ENCODE results near the gene CHCT1. TPM values are rescaled to one million over a fixed set of nuclear protein-coding genes. Genes with fewer than 3 reads are reported as not detected.

CHCT1 gene
- polyA plus RNA-seq, 1 of the 3 experiments (the other 2 are of a cell fraction), result not detected

DNA sequence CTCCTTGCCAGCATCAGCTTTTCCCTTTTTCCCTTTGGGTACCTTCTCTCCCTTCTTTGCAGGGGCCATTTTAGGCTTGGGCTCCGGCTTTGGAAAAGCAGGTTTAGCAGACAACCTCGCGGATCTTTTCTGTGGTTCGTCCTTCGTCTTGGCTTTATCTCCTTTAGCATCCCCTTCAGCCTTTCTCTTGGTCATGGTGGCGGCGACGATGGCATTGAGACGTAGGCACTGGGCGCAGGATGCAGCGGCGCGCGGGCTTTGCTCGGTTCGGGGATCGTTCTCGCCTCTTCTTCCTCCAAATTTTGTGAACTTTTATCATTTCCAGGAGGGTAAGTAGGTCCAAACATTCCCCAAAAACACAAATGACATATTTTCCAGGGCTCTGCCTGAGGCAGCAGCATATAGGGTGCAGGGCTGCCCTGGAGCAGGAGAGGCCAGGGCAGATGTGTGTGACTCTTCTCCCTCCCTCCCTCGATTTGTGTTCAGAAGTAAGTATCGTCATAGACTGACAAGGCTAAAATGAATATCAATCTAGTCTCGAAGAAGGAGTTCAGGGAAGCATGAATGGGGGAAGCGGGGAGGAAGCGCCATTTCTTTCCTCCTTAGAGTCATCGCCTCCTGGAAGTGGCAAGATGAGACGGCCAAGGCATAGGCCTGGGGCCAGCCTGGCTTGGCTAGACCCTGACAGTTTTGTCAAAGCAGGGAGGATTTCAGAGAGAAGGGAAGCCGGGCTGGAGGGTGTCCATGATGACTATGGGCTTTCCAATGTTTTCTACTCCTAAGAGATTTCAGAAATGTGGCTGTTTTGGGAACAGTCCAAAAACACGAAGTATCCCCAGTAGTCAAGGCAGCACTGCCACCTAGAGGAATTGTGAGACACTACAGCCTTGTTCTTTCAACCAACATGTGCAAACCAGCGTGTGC lies 13.2 kb downstream of the CHCT1 start:
- Histone ChIP-seq H4K20me1 (ENCODE audit: insufficient read depth) (no peaks in the 10 kb centered on the region), H3K27me3 (ENCODE audit: insufficient read depth) (no peaks in the 10 kb centered on the region), H3K36me3 (replicated peaks in 1 of 2; ENCODE audit: control insufficient read depth in 1 of 2, insufficient read depth in 2 of 2, low read length in 1 of 2) (no peaks in the 10 kb centered on the region), H3K79me2 (ENCODE audit: insufficient read depth) (no peaks in the 10 kb centered on the region), H3K9me2 (no peaks in the 10 kb centered on the region), H3K4me1 (ENCODE audit: control insufficient read depth in 1 of 2, insufficient read depth in 2 of 2, low read depth in 1 of 2, low read length in 1 of 2) (peaks cover 0 to 4% of the 10 kb centered on the region in 2 experiments; a peak in 1 of 4 replicates), H3F3A (replicated peaks; ENCODE audit: insufficient read depth) (no peaks in the 10 kb centered on the region), H3K9ac (no peak overlapping the region), H3K9me3 (no peaks in the 10 kb centered on the region), H2AFZ (ENCODE audit: low read depth) (peak overlapping the region; percentile 72; the same call in 1 of the 2 replicates), H3K27ac (ENCODE audit: low read depth in 2 of 2, low read length in 1 of 2) (peak overlapping the region in 1 of 2 experiments; percentile 33; a peak in 1 of 4 replicates), H3K4me2 (no peak overlapping the region), H3K4me3 (ENCODE audit: low read depth in 2 of 2, low read length in 1 of 2) (no peak overlapping the region; a peak in 1 of 4 replicates)
- POLR2A ChIA-PET, result no interaction called here
- 80% methylated on average over 28 of the region's 28 CpGs for WGBS (ENCODE audit: low lambda C conversion rate)
- DNase-seq, result peak; percentile 85
- CTCF ChIA-PET, result interaction anchor here (0.7 to 2.2 kb wide), 20 partner anchors 10 to 351 kb away, joined by 3 to 10 read pairs (median 4); partner anchors contain the start of gene CHCT1
- no peak for TF ChIP-seq JUND (IDR thresholded peaks at IDR 0.05)
- no peak for TF ChIP-seq POLR2AphosphoS5 (IDR thresholded peaks at IDR 0.05; ENCODE audit: low read depth, low read length)
- TF ChIP-seq SMC3 (IDR thresholded peaks at IDR 0.05; ENCODE audit: low read depth, low read length), result peak; percentile 96
- TF ChIP-seq FOSL2 (IDR thresholded peaks at IDR 0.05; ENCODE audit: borderline replicate concordance, low read depth), result no peak
- TF ChIP-seq RAD21 (IDR thresholded peaks at IDR 0.05; ENCODE audit: low read length), result peak; percentile 100
- TF ChIP-seq FOXM1 (IDR thresholded peaks at IDR 0.05; ENCODE audit: low read depth), result no peak
- TF ChIP-seq TAF1 (IDR thresholded peaks at IDR 0.05; ENCODE audit: borderline replicate concordance, low read depth, low read length), result peak; percentile 52; the same call in 1 of the 2 replicates
- no peak for TF ChIP-seq MEF2A (IDR thresholded peaks at IDR 0.05; ENCODE audit: borderline replicate concordance, low read depth)
- TF ChIP-seq TCF12 (IDR thresholded peaks at IDR 0.05), result no peak
- TF ChIP-seq FOXJ3 (CRISPR knock-in tag; IDR thresholded peaks at IDR 0.05), result no peak
- TF ChIP-seq, protein P1, sequence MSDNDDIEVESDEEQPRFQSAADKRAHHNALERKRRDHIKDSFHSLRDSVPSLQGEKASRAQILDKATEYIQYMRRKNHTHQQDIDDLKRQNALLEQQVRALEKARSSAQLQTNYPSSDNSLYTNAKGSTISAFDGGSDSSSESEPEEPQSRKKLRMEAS (IDR thresholded peaks at IDR 0.05; ENCODE audit: low read depth), result peak; percentile 61; the same call in 1 of the 2 replicates
- peak; percentile 60; the same call in 1 of the 2 replicates for TF ChIP-seq YY1 (IDR thresholded peaks at IDR 0.05; ENCODE audit: low read depth)
- TF ChIP-seq GABPA (IDR thresholded peaks at IDR 0.05; ENCODE audit: low read depth), result no peak
- peak; percentile 60; the same call in 1 of the 2 replicates for TF ChIP-seq RCOR1 (IDR thresholded peaks at IDR 0.05; ENCODE audit: low read length)
- TF ChIP-seq, protein P2, sequence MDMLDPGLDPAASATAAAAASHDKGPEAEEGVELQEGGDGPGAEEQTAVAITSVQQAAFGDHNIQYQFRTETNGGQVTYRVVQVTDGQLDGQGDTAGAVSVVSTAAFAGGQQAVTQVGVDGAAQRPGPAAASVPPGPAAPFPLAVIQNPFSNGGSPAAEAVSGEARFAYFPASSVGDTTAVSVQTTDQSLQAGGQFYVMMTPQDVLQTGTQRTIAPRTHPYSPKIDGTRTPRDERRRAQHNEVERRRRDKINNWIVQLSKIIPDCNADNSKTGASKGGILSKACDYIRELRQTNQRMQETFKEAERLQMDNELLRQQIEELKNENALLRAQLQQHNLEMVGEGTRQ (IDR thresholded peaks at IDR 0.05; ENCODE audit: borderline replicate concordance, low read depth, low read length), result no peak
- TF ChIP-seq, protein P3, sequence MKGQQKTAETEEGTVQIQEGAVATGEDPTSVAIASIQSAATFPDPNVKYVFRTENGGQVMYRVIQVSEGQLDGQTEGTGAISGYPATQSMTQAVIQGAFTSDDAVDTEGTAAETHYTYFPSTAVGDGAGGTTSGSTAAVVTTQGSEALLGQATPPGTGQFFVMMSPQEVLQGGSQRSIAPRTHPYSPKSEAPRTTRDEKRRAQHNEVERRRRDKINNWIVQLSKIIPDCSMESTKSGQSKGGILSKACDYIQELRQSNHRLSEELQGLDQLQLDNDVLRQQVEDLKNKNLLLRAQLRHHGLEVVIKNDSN (IDR thresholded peaks at IDR 0.05; ENCODE audit: borderline replicate concordance, low read depth), result no peak
- no peak for TF ChIP-seq RXRA (IDR thresholded peaks at IDR 0.05; ENCODE audit: borderline replicate concordance, low read depth)
- TF ChIP-seq, protein P4, sequence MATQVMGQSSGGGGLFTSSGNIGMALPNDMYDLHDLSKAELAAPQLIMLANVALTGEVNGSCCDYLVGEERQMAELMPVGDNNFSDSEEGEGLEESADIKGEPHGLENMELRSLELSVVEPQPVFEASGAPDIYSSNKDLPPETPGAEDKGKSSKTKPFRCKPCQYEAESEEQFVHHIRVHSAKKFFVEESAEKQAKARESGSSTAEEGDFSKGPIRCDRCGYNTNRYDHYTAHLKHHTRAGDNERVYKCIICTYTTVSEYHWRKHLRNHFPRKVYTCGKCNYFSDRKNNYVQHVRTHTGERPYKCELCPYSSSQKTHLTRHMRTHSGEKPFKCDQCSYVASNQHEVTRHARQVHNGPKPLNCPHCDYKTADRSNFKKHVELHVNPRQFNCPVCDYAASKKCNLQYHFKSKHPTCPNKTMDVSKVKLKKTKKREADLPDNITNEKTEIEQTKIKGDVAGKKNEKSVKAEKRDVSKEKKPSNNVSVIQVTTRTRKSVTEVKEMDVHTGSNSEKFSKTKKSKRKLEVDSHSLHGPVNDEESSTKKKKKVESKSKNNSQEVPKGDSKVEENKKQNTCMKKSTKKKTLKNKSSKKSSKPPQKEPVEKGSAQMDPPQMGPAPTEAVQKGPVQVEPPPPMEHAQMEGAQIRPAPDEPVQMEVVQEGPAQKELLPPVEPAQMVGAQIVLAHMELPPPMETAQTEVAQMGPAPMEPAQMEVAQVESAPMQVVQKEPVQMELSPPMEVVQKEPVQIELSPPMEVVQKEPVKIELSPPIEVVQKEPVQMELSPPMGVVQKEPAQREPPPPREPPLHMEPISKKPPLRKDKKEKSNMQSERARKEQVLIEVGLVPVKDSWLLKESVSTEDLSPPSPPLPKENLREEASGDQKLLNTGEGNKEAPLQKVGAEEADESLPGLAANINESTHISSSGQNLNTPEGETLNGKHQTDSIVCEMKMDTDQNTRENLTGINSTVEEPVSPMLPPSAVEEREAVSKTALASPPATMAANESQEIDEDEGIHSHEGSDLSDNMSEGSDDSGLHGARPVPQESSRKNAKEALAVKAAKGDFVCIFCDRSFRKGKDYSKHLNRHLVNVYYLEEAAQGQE (IDR thresholded peaks at IDR 0.05; ENCODE audit: low read depth, low read length), result no peak
- TF ChIP-seq NFIC (IDR thresholded peaks at IDR 0.05; ENCODE audit: borderline replicate concordance), result peak; percentile 88
- TF ChIP-seq RFX5 (IDR thresholded peaks at IDR 0.05; ENCODE audit: low read length), result 0 out of 2 replicates have a peak, but pooled peaks have one; percentile 46
- TF ChIP-seq MXI1 (IDR thresholded peaks at IDR 0.05; ENCODE audit: low read depth, low read length), result peak; percentile 85
- TF ChIP-seq, protein P5, sequence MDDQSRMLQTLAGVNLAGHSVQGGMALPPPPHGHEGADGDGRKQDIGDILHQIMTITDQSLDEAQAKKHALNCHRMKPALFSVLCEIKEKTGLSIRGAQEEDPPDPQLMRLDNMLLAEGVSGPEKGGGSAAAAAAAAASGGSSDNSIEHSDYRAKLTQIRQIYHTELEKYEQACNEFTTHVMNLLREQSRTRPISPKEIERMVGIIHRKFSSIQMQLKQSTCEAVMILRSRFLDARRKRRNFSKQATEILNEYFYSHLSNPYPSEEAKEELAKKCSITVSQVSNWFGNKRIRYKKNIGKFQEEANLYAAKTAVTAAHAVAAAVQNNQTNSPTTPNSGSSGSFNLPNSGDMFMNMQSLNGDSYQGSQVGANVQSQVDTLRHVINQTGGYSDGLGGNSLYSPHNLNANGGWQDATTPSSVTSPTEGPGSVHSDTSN (IDR thresholded peaks at IDR 0.05), result no peak
- TF ChIP-seq, protein P6, sequence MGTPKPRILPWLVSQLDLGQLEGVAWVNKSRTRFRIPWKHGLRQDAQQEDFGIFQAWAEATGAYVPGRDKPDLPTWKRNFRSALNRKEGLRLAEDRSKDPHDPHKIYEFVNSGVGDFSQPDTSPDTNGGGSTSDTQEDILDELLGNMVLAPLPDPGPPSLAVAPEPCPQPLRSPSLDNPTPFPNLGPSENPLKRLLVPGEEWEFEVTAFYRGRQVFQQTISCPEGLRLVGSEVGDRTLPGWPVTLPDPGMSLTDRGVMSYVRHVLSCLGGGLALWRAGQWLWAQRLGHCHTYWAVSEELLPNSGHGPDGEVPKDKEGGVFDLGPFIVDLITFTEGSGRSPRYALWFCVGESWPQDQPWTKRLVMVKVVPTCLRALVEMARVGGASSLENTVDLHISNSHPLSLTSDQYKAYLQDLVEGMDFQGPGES (IDR thresholded peaks at IDR 0.05; ENCODE audit: low read depth, low read length), result no peak
- no peak for TF ChIP-seq NRF1 (IDR thresholded peaks at IDR 0.05; ENCODE audit: low read depth, low read length)
- peak; percentile 54 for TF ChIP-seq CHD2 (IDR thresholded peaks at IDR 0.05; ENCODE audit: low read length, partially characterized antibody)
- TF ChIP-seq GATA2 (CRISPR knock-in tag; IDR thresholded peaks at IDR 0.05), result no peak
- TF ChIP-seq ELF1 (IDR thresholded peaks at IDR 0.05), result no peak
